ENCODE results near the gene TMEM221.

DNA sequence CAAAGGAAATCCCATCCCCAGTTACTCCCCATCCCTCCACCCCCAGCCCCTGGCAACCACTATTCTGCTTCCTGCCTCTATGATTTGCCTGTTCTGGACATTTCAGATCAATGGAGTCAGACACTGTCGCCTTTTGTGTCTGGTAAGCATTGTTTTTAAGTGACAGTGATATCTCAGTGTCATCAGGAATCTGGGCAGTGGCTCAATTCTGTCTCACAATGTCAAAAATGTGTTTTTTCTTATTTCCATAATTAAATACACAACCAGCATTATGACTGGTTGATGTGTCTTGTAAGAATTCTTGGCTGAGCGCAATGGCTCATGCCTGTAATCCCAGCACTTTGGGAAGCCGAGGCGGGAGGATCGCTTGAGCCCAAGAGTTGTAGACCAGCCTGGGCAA, 42.8 kb upstream of the TMEM221 start:
- TF ChIP-seq, protein P1, sequence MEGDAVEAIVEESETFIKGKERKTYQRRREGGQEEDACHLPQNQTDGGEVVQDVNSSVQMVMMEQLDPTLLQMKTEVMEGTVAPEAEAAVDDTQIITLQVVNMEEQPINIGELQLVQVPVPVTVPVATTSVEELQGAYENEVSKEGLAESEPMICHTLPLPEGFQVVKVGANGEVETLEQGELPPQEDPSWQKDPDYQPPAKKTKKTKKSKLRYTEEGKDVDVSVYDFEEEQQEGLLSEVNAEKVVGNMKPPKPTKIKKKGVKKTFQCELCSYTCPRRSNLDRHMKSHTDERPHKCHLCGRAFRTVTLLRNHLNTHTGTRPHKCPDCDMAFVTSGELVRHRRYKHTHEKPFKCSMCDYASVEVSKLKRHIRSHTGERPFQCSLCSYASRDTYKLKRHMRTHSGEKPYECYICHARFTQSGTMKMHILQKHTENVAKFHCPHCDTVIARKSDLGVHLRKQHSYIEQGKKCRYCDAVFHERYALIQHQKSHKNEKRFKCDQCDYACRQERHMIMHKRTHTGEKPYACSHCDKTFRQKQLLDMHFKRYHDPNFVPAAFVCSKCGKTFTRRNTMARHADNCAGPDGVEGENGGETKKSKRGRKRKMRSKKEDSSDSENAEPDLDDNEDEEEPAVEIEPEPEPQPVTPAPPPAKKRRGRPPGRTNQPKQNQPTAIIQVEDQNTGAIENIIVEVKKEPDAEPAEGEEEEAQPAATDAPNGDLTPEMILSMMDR (tag by site-specific recombination; IDR thresholded peaks at IDR 0.05) = no peak
- TF ChIP-seq, protein P2, sequence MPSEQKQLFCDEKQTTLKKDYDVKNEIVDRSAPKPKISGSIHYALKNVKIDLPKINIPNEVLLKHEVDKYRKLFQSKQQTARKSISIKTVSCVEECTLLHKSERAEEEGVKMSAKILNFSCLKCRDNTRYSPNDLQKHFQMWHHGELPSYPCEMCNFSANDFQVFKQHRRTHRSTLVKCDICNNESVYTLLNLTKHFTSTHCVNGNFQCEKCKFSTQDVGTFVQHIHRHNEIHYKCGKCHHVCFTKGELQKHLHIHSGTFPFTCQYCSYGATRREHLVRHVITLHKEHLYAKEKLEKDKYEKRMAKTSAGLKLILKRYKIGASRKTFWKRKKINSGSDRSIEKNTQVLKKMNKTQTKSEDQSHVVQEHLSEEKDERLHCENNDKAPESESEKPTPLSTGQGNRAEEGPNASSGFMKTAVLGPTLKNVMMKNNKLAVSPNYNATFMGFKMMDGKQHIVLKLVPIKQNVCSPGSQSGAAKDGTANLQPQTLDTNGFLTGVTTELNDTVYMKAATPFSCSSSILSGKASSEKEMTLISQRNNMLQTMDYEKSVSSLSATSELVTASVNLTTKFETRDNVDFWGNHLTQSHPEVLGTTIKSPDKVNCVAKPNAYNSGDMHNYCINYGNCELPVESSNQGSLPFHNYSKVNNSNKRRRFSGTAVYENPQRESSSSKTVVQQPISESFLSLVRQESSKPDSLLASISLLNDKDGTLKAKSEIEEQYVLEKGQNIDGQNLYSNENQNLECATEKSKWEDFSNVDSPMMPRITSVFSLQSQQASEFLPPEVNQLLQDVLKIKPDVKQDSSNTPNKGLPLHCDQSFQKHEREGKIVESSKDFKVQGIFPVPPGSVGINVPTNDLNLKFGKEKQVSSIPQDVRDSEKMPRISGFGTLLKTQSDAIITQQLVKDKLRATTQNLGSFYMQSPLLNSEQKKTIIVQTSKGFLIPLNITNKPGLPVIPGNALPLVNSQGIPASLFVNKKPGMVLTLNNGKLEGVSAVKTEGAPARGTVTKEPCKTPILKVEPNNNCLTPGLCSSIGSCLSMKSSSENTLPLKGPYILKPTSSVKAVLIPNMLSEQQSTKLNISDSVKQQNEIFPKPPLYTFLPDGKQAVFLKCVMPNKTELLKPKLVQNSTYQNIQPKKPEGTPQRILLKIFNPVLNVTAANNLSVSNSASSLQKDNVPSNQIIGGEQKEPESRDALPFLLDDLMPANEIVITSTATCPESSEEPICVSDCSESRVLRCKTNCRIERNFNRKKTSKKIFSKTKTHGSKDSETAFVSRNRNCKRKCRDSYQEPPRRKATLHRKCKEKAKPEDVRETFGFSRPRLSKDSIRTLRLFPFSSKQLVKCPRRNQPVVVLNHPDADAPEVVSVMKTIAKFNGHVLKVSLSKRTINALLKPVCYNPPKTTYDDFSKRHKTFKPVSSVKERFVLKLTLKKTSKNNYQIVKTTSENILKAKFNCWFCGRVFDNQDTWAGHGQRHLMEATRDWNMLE (tag by site-specific recombination; conservative IDR thresholded peaks at IDR 0.05; ENCODE audit: low read depth) = no peak

All from HEK293 (cell line).